GM12864 (cell line): Measurements from ENCODE around the gene VASH1.

ENCODE experiments used
- DNase-seq: peaks from one replicate; pipeline ENCODE4 v3.0.0-alpha.2; 2011; ENCODE audit warnings: low read depth
- H3K4me3 ChIP-seq: 2 replicates; pipeline ENCODE4 v1.5.1; 2011; ENCODE audit warnings: mild to moderate bottlenecking, low read depth, low read length, control low read depth
- CTCF ChIP-seq: IDR thresholded peaks from 2 replicates; pipeline ENCODE4 v1.5.1; 2011; ENCODE audit warnings: low read depth, mild to moderate bottlenecking, moderate library complexity, low read length, control low read depth, inconsistent platforms; ENCODE audit errors: missing control alignments

The VASH1 gene

GRCh38 chr14:76761136-76761959, at the start of gene VASH1:
VASH1 (plus strand) TSS chr14:76761468; CDS start chr14:76762822, 1,354 bp downstream.
- TF ChIP-seq CTCF = no peak
- peak within 1 kb of the TSS; percentile 59 for H3K4me3 ChIP-seq
- no peak for DNase-seq

GRCh38 chr14:76713121-76713520, 48.1 kb upstream of the VASH1 start:
- no peak for DNase-seq
- no peak overlapping the region for H3K4me3 ChIP-seq
- no peak for TF ChIP-seq CTCF

GRCh38 chr14:76714470-76714869, 46.8 kb upstream of the VASH1 start:
- TF ChIP-seq CTCF = no peak
- no peak overlapping the region for H3K4me3 ChIP-seq
- no peak for DNase-seq

- no peak for TF ChIP-seq CTCF
- H3K4me3 ChIP-seq = no peak overlapping the region
- DNase-seq = no peak
Measured at GRCh38 chr14:76715101-76715500, 46.2 kb upstream of the VASH1 start.

GRCh38 chr14:76715511-76716081, 45.7 kb upstream of the VASH1 start:
- no peak for TF ChIP-seq CTCF

GRCh38 chr14:76716285-76716684, 45.0 kb upstream of the VASH1 start:
- DNase-seq = no peak
- no peak overlapping the region for H3K4me3 ChIP-seq
- TF ChIP-seq CTCF = no peak

More at GRCh38 chr14:76715511-76716081, 45.7 kb upstream of the VASH1 start:
- DNase-seq = no peak
- H3K4me3 ChIP-seq = no peak overlapping the region
